Measurements from ENCODE around the gene MAPKAP1.
"Not testable (repeated sequence)": the region's sequence is repeated elsewhere in the genome, so short reads cannot be mapped to it uniquely, and the experiment has no call there.

- not testable (repeated sequence) for TF ChIP-seq CTCF, POLR2A (IDR thresholded peaks at IDR 0.05)
Measured at GRCh38 chr9:125695548-125695947, 11.5 kb downstream of the MAPKAP1 start.
